Measurements from ENCODE around the gene CDH16. TPM values are rescaled to one million over a fixed set of nuclear protein-coding genes. Genes with fewer than 3 reads are reported as not detected.
A peak's percentile ranks its signal among the peaks of the same experiment; 100 is the strongest.
"Not testable (repeated sequence)": the region's sequence is repeated elsewhere in the genome, so short reads cannot be mapped to it uniquely, and the experiment has no call there.

Gene CDH16
- total RNA-seq, 2 donors from 2014 or later: not detected

- peaks cover 59% of the 10 kb centered on the region for H3K4me1 Mint-ChIP-seq (ENCODE audit: low read depth)
- DNase-seq: no peak
- peak overlapping the region; percentile 71 for H3K27ac Mint-ChIP-seq
- peaks cover 4% of the 10 kb centered on the region in 2 donors for H3K9me3 Mint-ChIP-seq
- peaks cover 3 to 5% of the 10 kb centered on the region in 2 donors for H3K36me3 Mint-ChIP-seq (ENCODE audit: insufficient read depth in 2 of 2)
- no peak for ATAC-seq (replicated peaks in 1 of 2)
- no peaks in the 10 kb centered on the region for H3K27me3 Mint-ChIP-seq (ENCODE audit: low read depth)
- peak overlapping the region; percentile 74 to 82 for H3K4me3 Mint-ChIP-seq
Observed at GRCh38 chr16:66873685-66874055, 45.0 kb downstream of the CDH16 start.

DNA sequence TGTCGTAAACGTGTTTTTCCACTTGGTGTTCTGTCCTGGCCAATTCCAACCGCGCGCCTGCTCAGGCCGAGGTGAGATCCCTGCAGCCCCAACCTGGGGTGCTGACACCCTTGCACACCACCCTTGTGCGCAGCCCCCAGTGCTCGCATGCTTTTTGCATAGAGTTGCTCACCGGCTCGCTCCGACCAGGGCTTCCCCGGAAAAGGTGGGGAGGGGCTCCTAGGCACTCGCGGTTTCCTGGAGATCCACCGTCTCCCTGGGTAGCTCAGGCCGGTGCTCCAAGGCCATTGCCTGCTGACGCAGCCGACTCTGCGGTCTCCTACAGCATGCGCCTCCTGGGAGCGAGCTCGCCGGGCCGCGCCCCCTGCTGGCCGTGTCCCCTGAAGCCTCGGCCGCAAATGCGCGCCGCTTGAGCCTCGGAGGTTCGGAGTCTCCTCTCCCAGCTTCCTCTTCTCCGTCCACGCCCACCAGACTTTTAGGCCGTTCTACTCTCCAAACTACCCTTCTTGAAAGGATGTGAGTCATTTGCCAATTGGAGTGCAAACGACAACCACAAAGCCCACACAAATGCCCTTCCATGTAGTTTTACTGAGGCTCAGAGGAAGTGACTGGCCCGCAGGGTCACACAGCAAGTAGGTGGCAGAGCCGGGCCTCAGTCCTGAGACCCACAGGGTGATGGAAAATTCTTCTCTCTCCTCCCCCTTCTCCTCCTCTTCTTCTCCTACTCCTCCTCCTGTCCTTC, 45.6 kb downstream of the CDH16 start:
- peak overlapping the region; percentile 71 for H3K27ac Mint-ChIP-seq
- DNase-seq (peak; percentile 95), ATAC-seq (replicated peaks in 1 of 2) (peak; percentile 82 to 86)
- H3K4me3 Mint-ChIP-seq: peak overlapping the region; percentile 72 to 74
- peaks cover 3 to 5% of the 10 kb centered on the region in 2 donors for H3K36me3 Mint-ChIP-seq (ENCODE audit: insufficient read depth in 2 of 2)
- H3K9me3 Mint-ChIP-seq: peaks cover 4% of the 10 kb centered on the region in 2 donors
- no peaks in the 10 kb centered on the region for H3K27me3 Mint-ChIP-seq (ENCODE audit: low read depth)
- H3K4me1 Mint-ChIP-seq (ENCODE audit: low read depth): peaks cover 57% of the 10 kb centered on the region

GRCh38 chr16:66872559-66872942, 46.1 kb downstream of the CDH16 start:
- H3K27me3 Mint-ChIP-seq (ENCODE audit: low read depth): no peaks in the 10 kb centered on the region
- ATAC-seq (replicated peaks in 1 of 2) (no peak), DNase-seq (no peak)
- peak overlapping the region; percentile 71 for H3K27ac Mint-ChIP-seq
- H3K9me3 Mint-ChIP-seq: peaks cover 1 to 4% of the 10 kb centered on the region in 2 donors
- peak overlapping the region; percentile 72 to 74 for H3K4me3 Mint-ChIP-seq
- H3K4me1 Mint-ChIP-seq (ENCODE audit: low read depth): peaks cover 57% of the 10 kb centered on the region
- peaks cover 3% of the 10 kb centered on the region in 2 donors for H3K36me3 Mint-ChIP-seq (ENCODE audit: insufficient read depth in 2 of 2)

DNA sequence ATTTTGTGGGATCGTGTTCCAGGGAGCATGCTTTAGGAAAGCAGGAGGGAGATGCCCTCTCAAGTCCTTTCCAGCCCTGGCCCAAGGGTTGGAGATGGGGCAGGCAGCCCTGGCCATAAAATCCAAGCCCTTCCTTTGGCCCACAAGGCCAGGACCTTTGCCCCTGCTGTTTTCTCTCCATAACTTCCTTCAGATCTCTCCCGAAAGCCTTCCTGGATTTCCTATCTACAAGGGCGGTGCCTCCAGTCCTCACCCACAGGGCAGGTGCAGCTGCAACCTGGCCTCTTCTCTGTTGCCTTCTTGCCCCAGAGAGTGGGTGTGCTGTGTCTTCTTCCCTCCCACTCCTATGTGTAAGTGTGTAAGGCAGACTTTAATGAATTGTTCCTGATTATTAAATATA, 46.8 kb downstream of the CDH16 start:
- Mint-ChIP-seq H3K4me3 (no peak overlapping the region), H3K27ac (no peak overlapping the region), H3K36me3 (ENCODE audit: insufficient read depth in 2 of 2) (peaks cover 3% of the 10 kb centered on the region in 2 donors), H3K9me3 (peaks cover 1 to 4% of the 10 kb centered on the region in 2 donors), H3K4me1 (ENCODE audit: low read depth) (peaks cover 57% of the 10 kb centered on the region), H3K27me3 (ENCODE audit: low read depth) (no peaks in the 10 kb centered on the region)
- ATAC-seq (replicated peaks in 1 of 2) (no peak), DNase-seq (no peak)

DNA sequence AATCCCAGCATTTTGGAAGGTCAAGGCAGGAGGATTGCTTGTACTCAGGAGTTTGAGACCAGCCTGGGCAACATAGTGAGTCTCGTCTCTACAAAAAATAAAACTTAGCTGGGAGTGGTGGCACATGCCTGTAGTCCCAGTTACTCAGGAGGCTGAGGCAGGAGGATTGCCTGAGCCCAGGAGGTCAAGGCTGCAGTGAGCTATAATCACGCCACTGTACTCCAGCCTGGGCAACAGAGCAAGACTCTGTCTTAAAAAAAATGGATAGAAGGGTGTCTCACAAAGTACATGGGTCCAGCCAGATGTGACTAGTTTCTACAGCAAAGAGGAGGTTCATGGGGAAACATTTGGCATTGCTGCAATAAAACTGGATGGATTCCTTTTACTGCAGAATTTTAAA, 47.3 kb downstream of the CDH16 start:
- H3K27ac Mint-ChIP-seq; H3K9me3 Mint-ChIP-seq; H3K27me3 Mint-ChIP-seq (ENCODE audit: low read depth); DNase-seq; H3K4me3 Mint-ChIP-seq; H3K36me3 Mint-ChIP-seq (ENCODE audit: insufficient read depth in 2 of 2); ATAC-seq (replicated peaks in 1 of 2): not testable (repeated sequence)
- H3K4me1 Mint-ChIP-seq (ENCODE audit: low read depth): peaks cover 55% of the 10 kb centered on the region

- H3K4me3 Mint-ChIP-seq: no peak overlapping the region
- no peak for DNase-seq
- H3K9me3 Mint-ChIP-seq: no peaks in the 10 kb centered on the region
- H3K27me3 Mint-ChIP-seq (ENCODE audit: low read depth): no peaks in the 10 kb centered on the region
- H3K36me3 Mint-ChIP-seq (ENCODE audit: insufficient read depth in 2 of 2): no peaks in the 10 kb centered on the region
- no peak overlapping the region for H3K27ac Mint-ChIP-seq
- ATAC-seq (replicated peaks in 1 of 2): no peak
- peaks cover 35% of the 10 kb centered on the region for H3K4me1 Mint-ChIP-seq (ENCODE audit: low read depth)
Observed at GRCh38 chr16:66869424-66869823, 49.3 kb downstream of the CDH16 start.

GRCh38 chr16:66863707-66864106, 55.0 kb downstream of the CDH16 start:
- no peaks in the 10 kb centered on the region for H3K9me3 Mint-ChIP-seq
- H3K4me1 Mint-ChIP-seq (ENCODE audit: low read depth): peaks cover 10% of the 10 kb centered on the region
- DNase-seq: no peak
- no peak overlapping the region for H3K4me3 Mint-ChIP-seq
- H3K27me3 Mint-ChIP-seq (ENCODE audit: low read depth): no peaks in the 10 kb centered on the region
- ATAC-seq (replicated peaks in 1 of 2): no peak
- H3K27ac Mint-ChIP-seq: no peak overlapping the region
- no peaks in the 10 kb centered on the region for H3K36me3 Mint-ChIP-seq (ENCODE audit: insufficient read depth in 2 of 2)

DNA sequence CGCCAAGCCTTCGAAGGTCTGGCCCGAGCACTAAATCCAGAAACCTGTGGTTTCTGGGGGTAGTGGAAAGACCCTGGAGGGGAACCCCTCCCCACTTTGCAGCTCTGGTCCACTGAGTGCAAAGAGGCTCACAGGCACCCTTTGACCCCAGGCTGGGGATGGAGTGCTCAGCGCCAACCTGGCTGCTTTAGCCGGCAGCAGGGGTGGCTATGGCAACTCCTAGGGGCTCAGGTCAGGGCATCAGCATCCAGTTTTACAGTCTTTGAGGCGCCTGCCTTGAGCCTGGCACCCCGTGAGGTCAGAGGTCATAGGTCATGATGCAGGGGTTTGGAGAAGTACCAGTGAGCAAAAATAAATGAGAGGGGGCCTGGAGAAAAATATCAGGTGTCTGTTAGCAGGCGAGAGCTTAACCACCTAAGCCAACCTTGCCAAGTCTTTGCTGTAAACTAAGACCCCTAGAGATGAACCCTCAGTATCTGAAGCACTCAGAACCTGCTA, 56.6 kb downstream of the CDH16 start:
- no peak overlapping the region for H3K27ac Mint-ChIP-seq
- no peaks in the 10 kb centered on the region for H3K27me3 Mint-ChIP-seq (ENCODE audit: low read depth)
- no peaks in the 10 kb centered on the region for H3K4me1 Mint-ChIP-seq (ENCODE audit: low read depth)
- no peak for ATAC-seq (replicated peaks in 1 of 2)
- no peaks in the 10 kb centered on the region for H3K36me3 Mint-ChIP-seq (ENCODE audit: insufficient read depth in 2 of 2)
- H3K4me3 Mint-ChIP-seq: no peak overlapping the region
- DNase-seq: no peak
- H3K9me3 Mint-ChIP-seq: no peaks in the 10 kb centered on the region

DNA sequence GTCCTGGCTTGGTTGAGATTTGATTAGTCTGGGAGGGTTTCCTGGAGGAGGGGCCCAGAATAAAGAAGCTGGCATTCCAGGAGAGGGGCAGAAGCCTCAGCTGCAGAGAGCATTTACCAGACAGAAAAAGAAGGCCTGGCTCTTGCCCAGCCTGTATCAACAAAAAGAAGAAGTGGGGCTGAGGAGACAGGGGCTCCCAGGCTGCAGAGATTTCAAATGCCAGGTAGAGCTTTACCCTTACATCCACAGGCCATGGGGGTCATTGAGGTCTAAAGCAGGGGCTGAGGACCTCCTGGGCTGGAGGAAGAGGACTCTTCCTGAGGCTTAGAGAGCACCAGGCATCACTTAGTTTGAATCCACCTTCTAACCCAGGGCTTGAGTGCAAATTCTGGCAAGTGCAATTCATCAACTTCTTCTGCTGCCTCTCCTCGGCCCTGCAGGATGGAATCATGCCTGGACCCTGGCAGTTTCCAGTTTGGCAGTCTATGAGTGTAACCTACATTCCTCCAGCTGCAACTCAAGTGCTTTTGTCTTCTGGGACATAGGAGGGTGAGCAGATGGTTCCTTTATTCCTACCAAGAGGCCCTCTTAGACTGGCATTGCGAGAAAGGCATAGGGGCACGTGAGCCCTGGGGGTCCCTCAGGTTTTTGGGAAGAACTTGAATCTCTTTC, 59.2 kb downstream of the CDH16 start:
- Mint-ChIP-seq H3K4me1 (ENCODE audit: low read depth) (no peaks in the 10 kb centered on the region), H3K27me3 (ENCODE audit: low read depth) (no peaks in the 10 kb centered on the region), H3K36me3 (ENCODE audit: insufficient read depth in 2 of 2) (no peaks in the 10 kb centered on the region), H3K9me3 (no peaks in the 10 kb centered on the region), H3K27ac (no peak overlapping the region), H3K4me3 (no peak overlapping the region)
- DNase-seq (no peak), ATAC-seq (replicated peaks in 1 of 2) (no peak)

- Mint-ChIP-seq H3K9me3 (no peaks in the 10 kb centered on the region), H3K27ac (no peak overlapping the region), H3K36me3 (ENCODE audit: insufficient read depth in 2 of 2) (no peaks in the 10 kb centered on the region), H3K4me3 (no peak overlapping the region), H3K4me1 (ENCODE audit: low read depth) (no peaks in the 10 kb centered on the region), H3K27me3 (ENCODE audit: low read depth) (no peaks in the 10 kb centered on the region)
- no peak for ATAC-seq (replicated peaks in 1 of 2)
- DNase-seq: no peak
Observed at GRCh38 chr16:66858740-66859396, 59.8 kb downstream of the CDH16 start.

Other genes starting within 250 kb of the CDH16 start
- 1 to 10 TPM; 3.7 to 3.9 TPM for gene CMTM4, start 222.1 kb downstream of the CDH16 start, total RNA-seq
- gene DYNC1LI2, start 167.3 kb downstream of the CDH16 start, total RNA-seq: 10 to 100 TPM; 60.0 to 67.6 TPM
- gene TERB1, start 117.3 kb downstream of the CDH16 start, total RNA-seq: under 1 TPM in 1 of 2 donors, not detected in 1; 0.14 TPM
- gene NAE1, start 87.9 kb downstream of the CDH16 start, total RNA-seq: 100 to 1,000 TPM in 1 of 2 donors, 10 to 100 TPM in 1; 94.5 to 100 TPM
- gene CA7, start 74.5 kb downstream of the CDH16 start, total RNA-seq: not detected
- gene PDP2, start 38.4 kb downstream of the CDH16 start, total RNA-seq: 10 to 100 TPM; 31.8 TPM
- 1 to 10 TPM; 1.6 to 3.1 TPM for gene RRAD, start 6.7 kb upstream of the CDH16 start, total RNA-seq
- gene CIAO2B, start 15.5 kb upstream of the CDH16 start, total RNA-seq: 100 to 1,000 TPM; 145 to 167 TPM
- 10 to 100 TPM; 28.7 to 33.3 TPM for gene CES2, start 16.6 kb upstream of the CDH16 start, total RNA-seq
- gene CES3, start 42.4 kb upstream of the CDH16 start, total RNA-seq: 10 to 100 TPM in 1 of 2 donors, 1 to 10 TPM in 1; 6.9 to 11.5 TPM
- 10 to 100 TPM; 24.4 to 38.8 TPM for gene CES4A, start 69.7 kb upstream of the CDH16 start, total RNA-seq
- 100 to 1,000 TPM; 106 to 133 TPM for gene CBFB, start 110.3 kb upstream of the CDH16 start, total RNA-seq
- gene PHAF1, start 191.1 kb upstream of the CDH16 start, total RNA-seq: 10 to 100 TPM; 14.8 to 18.2 TPM
- 1 to 10 TPM; 5.7 to 7.5 TPM for gene B3GNT9, start 232.1 kb upstream of the CDH16 start, total RNA-seq
- gene TRADD, start 241.0 kb upstream of the CDH16 start, total RNA-seq: 10 to 100 TPM; 38.1 to 50.7 TPM
- 10 to 100 TPM; 32.1 to 37.1 TPM for gene FBXL8, start 241.1 kb upstream of the CDH16 start, total RNA-seq
- 10 to 100 TPM; 63.4 to 87.7 TPM for gene HSF4, start 245.9 kb upstream of the CDH16 start, total RNA-seq